Left lobe of liver (tissue), 2 donors: Measurements from ENCODE around the gene PTPRD. TPM values are rescaled to one million over a fixed set of nuclear protein-coding genes. Genes with fewer than 3 reads are reported as not detected.

Experiments used
- ATAC-seq: fragments of 200-7000 bp; cut with Tn5 transposase; one replicate; pipeline ENCODE4 v1.9.1; 2020; ENCODE audit warnings: mild to moderate bottlenecking, moderate library complexity
- DNase-seq: peaks from one replicate; pipeline ENCODE4 v3.0.0-alpha.2; 2020; ENCODE audit warnings: low spot score
- total RNA-seq: library from RNA; stranded (reverse); gene quantifications from one replicate; pipeline ENCODE4 v1.2.1, GENCODE V29; 2021
- donor health status: DM: no; HTN: no; CAD: no; lungs with moderate emphysema.
- donor health status: DM: no; HTN: yes; CAD: no.

PTPRD gene
- total RNA-seq, 1 donor from 2014 or later, result 29.4 TPM

DNA sequence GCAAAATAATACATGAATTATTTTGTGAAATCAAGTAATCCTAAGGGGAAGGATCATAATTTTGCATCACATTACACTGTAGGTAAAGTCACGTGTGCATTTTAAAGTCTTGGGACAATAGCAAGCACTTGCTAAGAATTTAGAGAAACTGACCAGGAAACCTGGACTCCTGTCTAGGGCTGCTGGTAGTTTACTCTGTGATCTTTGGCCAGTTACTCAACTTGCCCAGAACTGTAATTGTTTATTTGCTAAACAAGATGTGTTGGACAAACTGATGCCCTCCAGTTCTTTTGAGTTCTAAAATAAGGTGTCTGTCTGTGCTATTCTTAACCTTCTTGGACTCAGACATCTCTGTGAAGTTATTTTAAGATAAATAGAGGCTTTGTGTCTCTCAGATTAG lies 2218.5 kb downstream of the PTPRD start:
- ATAC-seq (peak; percentile 73), DNase-seq (no peak)

DNA sequence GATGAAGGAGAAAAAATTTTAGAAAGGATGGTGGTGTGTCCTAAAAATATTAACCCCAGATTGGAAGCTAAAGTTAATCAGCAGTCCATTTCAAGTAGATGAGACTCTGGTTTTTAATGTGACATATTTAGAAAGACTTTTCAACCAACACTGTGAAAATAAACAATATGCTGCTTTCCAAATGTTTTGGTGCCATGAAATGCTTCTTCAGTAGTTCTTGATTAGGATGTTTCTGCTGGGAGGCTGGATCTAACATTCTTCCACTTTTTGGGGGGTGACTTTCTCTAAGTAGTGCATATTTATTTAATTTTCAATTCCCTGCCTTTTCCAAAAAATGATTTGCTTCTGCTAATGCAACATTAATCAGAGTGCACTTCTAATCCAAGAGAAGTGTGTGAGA lies 2219.9 kb downstream of the PTPRD start:
- DNase-seq, result no peak
- no peak for ATAC-seq

- ATAC-seq, result no peak
Measured at GRCh38 chr9:8391566-8391965, 2221.2 kb downstream of the PTPRD start.

GRCh38 chr9:8391132-8391531 lies 2221.7 kb downstream of the PTPRD start:
- ATAC-seq (no peak), DNase-seq (no peak)

More at GRCh38 chr9:8391566-8391965, 2221.2 kb downstream of the PTPRD start:
- DNase-seq, result no peak

- no peak for DNase-seq
- ATAC-seq, result no peak
Measured at GRCh38 chr9:8390571-8390970, 2222.2 kb downstream of the PTPRD start.

GRCh38 chr9:8389531-8389930 lies 2223.3 kb downstream of the PTPRD start:
- ATAC-seq (no peak), DNase-seq (no peak)

- ATAC-seq (no peak), DNase-seq (no peak)
Measured at GRCh38 chr9:8388132-8388531, 2224.7 kb downstream of the PTPRD start.

GRCh38 chr9:8384091-8384490 lies 2228.7 kb downstream of the PTPRD start:
- ATAC-seq, result no peak
- DNase-seq, result no peak

DNA sequence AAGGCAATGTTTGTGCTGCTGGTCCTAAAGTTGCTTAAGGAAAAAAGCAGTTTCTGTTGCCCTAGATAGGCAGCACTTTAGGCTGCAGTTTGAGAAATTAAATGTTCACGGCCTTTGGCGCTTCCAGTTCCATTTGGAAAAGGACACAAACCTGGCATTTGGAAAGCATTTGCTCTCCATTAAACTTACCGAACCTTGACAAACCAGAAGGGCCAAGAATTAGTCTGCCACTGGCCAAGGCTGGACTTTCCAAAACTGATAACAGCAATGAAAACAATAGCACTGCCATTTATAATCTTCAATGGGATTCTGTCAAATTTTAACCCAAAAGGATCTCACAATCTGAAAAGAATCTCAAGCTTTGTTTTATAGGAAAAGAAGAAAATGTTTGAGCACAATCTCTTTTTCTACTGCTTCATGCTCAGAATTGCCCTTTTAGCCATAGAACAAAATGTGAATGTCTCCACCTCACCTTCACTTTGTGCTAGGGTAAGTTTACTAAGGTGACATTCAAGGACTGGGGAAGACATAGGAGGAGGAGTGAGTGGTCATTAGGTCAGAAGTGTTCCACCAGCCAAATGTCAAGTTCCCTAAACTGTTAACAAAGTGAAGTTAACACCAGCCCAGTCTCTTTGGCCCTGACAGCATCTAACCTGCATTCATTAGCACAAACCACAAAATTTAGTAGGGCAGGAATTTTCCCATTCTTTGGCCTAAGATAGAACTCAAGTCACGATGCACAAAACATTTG lies 2229.8 kb downstream of the PTPRD start:
- ATAC-seq (no peak), DNase-seq (no peak)

GRCh38 chr9:8382266-8382665 lies 2230.5 kb downstream of the PTPRD start:
- ATAC-seq (no peak), DNase-seq (no peak)

- ATAC-seq, result no peak
Measured at GRCh38 chr9:8381601-8382000, 2231.2 kb downstream of the PTPRD start.

DNA sequence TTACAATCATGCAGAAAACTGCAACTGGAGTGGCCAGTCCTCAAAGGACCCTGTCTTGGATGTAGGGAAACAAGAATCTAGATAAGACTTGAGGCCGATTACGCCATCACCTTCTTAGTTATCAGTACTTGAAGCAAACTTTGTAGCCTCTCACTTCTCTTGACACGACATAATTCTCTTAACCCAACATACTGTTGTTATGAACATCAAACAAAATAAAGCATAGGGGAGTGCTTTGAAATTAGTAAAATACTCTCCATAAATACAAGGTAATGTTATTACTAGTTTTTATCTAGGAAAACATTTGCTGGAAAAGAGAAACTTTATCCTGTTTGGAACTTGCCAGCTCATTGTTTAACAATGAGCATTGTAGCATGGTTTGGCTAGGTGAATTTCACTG lies 2238.3 kb downstream of the PTPRD start:
- DNase-seq (no peak), ATAC-seq (no peak)

More at GRCh38 chr9:8381601-8382000, 2231.2 kb downstream of the PTPRD start:
- DNase-seq, result no peak

DNA sequence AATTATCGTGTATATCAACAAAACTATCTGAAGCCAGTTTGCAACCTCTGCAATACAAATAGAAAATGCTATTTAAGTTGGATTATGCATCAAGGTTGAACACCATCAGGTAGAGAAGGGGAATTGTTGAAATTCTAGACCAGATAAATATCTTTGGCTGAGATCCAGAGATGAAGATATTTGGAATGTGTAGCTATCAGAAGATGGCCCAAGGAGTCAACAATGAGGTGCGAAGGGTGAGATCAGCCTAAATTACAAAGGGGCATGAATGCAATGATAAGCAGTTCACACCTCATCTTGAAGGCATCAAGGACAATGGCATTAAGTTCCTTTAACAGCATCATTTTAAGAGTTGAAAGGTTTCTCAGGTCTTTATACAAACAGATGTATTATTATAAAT lies 2241.1 kb downstream of the PTPRD start:
- no peak for ATAC-seq

DNA sequence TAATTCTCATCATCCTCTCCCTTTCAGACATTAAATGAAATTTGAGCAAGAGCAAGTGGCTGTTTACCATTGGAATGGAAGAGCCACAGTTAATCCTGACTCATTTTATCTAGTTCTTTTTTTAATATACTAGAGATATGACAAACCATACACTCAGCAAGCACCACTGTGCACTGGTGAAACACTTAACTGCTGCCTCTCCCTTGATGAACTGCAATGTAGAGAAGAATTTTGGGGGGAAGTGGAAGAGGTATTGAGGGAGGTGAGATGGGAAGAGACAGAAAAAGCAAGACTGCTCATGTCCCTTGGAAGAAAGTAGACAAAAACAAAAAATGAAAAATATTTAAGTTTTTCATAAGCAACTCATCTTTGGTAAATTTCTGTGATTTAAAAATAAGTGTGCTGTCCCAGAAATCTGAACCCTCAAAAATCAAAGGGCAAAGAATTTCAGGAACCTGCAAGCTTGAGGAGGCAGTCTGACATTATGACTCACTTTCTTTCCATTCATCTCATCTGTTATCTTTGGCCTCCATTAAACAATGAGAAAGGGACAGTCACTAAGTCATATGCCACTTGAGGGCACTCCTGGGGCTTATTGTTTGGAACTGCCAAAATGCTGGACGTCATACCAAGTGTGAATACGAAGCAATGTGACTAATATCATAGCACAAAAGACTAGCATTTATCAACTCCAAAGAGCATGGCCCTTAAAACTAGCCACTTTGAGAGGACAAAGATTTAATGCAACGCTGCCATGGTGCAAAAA lies 2246.5 kb downstream of the PTPRD start:
- ATAC-seq, result no peak
- DNase-seq, result no peak

More for the DNA sequence above, 2241.1 kb downstream of the PTPRD start:
- DNase-seq, result no peak

GRCh38 chr9:8365466-8366160 lies 2247.2 kb downstream of the PTPRD start:
- ATAC-seq, result no peak
- DNase-seq, result no peak

- DNase-seq (no peak), ATAC-seq (no peak)
Measured at GRCh38 chr9:8365029-8365428, 2247.8 kb downstream of the PTPRD start.

- ATAC-seq, result no peak
Measured at GRCh38 chr9:8364026-8364752, 2248.6 kb downstream of the PTPRD start.

GRCh38 chr9:8362250-8362649 lies 2250.6 kb downstream of the PTPRD start:
- no peak for DNase-seq
- no peak for ATAC-seq

More at GRCh38 chr9:8364026-8364752, 2248.6 kb downstream of the PTPRD start:
- DNase-seq, result no peak

- DNase-seq (no peak), ATAC-seq (no peak)
Measured at GRCh38 chr9:8361364-8361763, 2251.4 kb downstream of the PTPRD start.

DNA sequence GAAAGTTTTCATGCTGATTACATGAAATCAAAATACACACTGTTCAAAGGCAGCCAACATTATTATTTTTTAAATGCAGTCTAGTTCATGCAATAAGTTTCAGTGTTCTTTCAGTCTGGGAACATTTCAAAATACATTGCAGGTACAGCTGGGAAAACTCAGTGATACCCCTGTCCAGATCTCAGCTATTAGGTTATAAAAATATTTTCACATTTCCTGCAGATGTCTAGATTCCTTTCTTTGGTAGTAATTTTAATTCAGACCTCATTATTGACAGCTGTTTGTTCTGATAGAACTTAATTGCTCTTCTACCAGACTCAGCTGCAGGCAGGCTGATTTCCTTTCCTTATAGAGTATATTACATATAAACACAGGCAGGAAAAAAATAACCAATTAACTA lies 2256.4 kb downstream of the PTPRD start:
- DNase-seq, result no peak
- no peak for ATAC-seq

DNA sequence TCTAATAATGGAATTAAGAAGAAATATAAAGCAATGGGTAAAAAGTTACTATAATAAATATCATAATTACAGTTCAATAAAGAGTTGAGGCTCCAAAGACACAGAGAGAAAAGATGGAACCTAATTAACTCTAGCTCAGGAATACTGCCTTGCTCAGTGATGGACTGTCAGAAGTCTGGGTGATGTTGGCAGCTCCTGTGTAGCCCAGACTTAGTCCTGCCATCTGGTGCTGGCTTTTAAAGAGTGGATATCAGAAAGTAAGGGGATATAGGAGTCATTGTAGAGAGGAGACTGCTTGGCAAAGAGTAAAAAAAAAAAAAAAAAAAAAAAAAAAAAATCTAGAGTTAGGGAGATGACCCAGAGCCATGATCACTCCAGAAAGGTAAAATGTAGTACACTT lies 2261.4 kb downstream of the PTPRD start:
- ATAC-seq (no peak), DNase-seq (no peak)
